ENCODE measurements around the gene PGP. TPM values are rescaled to one million over a fixed set of nuclear protein-coding genes. Genes with fewer than 3 reads are reported as not detected.

Gene PGP
- total RNA-seq, 4 donors from 2014 or later = 21.7 to 25.6 (median 23.1) TPM

DNA sequence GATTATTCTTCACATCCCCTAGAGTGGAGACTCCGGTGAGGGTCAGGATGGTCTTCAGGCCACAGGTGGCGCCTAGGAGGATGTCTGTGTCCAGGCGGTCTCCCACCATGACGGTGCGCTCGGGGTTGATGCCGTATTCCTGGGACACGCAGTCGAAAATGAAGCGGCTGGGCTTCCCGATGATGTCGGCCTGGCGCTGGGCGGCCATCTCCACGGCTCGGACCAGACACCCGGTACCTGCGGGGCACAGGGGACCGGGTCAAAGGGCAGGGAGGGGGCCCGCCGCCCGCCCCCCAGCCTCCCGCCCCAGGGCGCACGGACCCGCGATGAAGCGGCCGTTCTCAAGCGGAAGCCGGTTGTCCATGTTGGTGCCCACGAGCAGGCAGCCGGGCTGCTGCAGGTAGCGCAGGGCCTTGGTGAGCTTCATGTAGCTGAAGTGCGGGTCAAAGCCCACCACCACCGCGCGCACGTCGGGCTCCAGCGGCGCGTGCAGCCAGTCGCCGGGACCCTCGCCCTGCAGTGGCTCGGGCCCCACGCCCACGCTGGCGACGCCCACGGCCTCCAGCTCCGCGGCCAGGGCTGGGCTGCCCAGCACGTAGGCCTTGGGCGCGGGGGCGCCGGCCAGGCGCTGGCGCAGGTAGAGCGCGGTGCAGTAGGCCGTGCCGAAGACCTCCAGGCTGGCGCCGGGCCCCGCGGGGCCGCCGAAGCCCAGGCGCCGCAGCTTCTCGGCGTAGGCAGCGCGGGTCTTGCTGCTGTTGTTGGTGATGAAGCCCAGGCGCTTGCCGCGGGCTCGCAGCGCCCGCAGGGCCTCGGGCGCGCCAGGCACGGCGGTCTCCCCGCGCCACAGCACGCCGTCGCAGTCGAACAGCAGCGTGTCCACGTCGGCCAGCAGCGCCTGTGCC, 572 bp downstream of the PGP start:
- Histone ChIP-seq H3K9me3 (no peaks in the 10 kb centered on the region), H3K27ac (peak overlapping the region; percentile 83 to 87 (median 86)), H3K4me1 (peaks cover 0 to 20% (median 3%) of the 10 kb centered on the region in 4 donors), H3K36me3 (peaks cover 0 to 10% (median 0%) of the 10 kb centered on the region in 3 donors), H3K4me3 (peak overlapping the region; percentile 75 to 93 (median 82)), H3K27me3 (no peaks in the 10 kb centered on the region)
- TF ChIP-seq, protein P1, sequence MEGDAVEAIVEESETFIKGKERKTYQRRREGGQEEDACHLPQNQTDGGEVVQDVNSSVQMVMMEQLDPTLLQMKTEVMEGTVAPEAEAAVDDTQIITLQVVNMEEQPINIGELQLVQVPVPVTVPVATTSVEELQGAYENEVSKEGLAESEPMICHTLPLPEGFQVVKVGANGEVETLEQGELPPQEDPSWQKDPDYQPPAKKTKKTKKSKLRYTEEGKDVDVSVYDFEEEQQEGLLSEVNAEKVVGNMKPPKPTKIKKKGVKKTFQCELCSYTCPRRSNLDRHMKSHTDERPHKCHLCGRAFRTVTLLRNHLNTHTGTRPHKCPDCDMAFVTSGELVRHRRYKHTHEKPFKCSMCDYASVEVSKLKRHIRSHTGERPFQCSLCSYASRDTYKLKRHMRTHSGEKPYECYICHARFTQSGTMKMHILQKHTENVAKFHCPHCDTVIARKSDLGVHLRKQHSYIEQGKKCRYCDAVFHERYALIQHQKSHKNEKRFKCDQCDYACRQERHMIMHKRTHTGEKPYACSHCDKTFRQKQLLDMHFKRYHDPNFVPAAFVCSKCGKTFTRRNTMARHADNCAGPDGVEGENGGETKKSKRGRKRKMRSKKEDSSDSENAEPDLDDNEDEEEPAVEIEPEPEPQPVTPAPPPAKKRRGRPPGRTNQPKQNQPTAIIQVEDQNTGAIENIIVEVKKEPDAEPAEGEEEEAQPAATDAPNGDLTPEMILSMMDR (IDR thresholded peaks at IDR 0.05) = no peak
- TF ChIP-seq POLR2A (IDR thresholded peaks at IDR 0.05) = peak in 1 of 2 donors; percentile 38
- no peak for DNase-seq

DNA sequence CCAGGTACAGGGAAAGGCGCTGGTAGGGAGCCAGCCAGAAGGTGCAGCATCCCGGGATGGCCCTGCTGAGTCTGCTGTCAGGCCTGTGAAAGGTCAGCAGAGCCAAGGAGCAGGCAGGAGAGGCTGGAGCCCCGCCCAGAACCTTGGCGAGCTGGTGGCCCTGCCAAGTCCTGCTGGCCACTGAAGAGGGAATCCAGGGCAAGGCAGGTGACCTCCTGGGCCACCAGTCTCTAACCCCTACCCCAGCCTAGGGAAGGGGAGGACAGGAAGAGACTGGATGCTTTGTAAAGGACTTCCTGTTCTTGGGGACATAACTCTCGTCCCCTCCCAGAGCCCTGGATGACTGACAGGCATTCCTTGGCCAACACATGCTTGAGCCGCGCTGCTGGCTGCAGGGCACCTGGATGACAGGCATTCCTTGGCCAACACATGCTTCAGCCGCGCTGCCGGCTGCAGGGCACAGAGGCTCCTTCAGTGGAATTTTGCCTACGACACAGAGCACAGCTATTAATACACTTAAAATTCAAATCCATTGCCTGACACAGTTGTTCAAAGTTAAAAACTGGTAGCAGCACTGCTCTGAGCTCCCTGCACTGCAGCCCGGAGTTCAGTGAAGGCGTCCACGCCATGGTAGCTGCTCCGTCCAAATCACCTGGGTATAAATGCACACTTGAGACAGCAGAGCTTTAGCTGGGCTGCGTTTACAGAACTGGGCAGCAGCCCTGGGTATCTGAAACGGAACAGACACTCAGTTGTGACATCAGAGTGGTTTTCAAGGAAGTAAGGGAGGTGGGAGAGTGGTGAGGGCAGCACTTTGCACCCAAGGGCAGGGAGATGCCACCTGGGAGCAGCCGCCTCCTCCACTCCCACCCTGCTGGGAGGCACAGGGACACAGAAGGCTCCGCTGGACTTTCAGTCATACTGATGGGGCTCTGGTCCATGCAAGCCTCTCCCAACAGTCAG, 2.0 kb downstream of the PGP start:
- TF ChIP-seq POLR2A (IDR thresholded peaks at IDR 0.05) = peak; percentile 27 to 63
- TF ChIP-seq, protein P1 (IDR thresholded peaks at IDR 0.05) = no peak
- peaks cover 0 to 20% (median 3%) of the 10 kb centered on the region in 4 donors for H3K4me1 ChIP-seq
- peaks cover 0 to 24% (median 0%) of the 10 kb centered on the region in 3 donors for H3K36me3 ChIP-seq
- no peaks in the 10 kb centered on the region for H3K27me3 ChIP-seq
- H3K4me3 ChIP-seq = peak overlapping the region in 2 of 4 donors; percentile 75 to 87
- no peak for DNase-seq
- H3K27ac ChIP-seq = peak overlapping the region in 2 of 4 donors; percentile 30 to 87
- H3K9me3 ChIP-seq = no peaks in the 10 kb centered on the region

DNA sequence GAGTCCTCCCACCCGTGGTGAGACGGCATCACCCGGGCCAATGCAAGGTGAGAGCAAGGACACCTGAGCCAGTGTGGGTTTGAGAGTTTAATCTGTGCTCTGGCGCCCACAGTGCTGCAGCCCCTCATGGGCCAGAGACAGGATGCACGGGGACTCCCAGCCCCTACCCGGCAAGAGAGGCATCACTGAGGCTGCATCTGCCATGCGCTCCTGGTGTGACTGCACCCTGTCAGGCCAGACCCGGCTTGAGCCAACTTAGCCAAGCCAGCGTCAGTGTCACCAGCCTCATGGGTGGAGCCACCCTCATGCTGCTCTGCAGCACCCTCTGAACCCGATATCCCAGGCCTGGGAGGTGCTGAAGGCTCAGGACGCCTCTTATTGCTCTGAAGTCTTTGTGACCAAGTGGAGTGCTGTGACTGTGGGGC, 2.7 kb downstream of the PGP start:
- Histone ChIP-seq H3K27me3 (no peaks in the 10 kb centered on the region), H3K27ac (peak overlapping the region in 2 of 4 donors; percentile 30 to 87), H3K4me1 (peaks cover 0 to 21% (median 4%) of the 10 kb centered on the region in 4 donors), H3K36me3 (peaks cover 0 to 31% (median 0%) of the 10 kb centered on the region in 3 donors), H3K4me3 (no peak overlapping the region), H3K9me3 (no peaks in the 10 kb centered on the region)
- DNase-seq = no peak
- TF ChIP-seq, protein P1 (IDR thresholded peaks at IDR 0.05) = no peak
- no peak for TF ChIP-seq POLR2A (IDR thresholded peaks at IDR 0.05)

DNA sequence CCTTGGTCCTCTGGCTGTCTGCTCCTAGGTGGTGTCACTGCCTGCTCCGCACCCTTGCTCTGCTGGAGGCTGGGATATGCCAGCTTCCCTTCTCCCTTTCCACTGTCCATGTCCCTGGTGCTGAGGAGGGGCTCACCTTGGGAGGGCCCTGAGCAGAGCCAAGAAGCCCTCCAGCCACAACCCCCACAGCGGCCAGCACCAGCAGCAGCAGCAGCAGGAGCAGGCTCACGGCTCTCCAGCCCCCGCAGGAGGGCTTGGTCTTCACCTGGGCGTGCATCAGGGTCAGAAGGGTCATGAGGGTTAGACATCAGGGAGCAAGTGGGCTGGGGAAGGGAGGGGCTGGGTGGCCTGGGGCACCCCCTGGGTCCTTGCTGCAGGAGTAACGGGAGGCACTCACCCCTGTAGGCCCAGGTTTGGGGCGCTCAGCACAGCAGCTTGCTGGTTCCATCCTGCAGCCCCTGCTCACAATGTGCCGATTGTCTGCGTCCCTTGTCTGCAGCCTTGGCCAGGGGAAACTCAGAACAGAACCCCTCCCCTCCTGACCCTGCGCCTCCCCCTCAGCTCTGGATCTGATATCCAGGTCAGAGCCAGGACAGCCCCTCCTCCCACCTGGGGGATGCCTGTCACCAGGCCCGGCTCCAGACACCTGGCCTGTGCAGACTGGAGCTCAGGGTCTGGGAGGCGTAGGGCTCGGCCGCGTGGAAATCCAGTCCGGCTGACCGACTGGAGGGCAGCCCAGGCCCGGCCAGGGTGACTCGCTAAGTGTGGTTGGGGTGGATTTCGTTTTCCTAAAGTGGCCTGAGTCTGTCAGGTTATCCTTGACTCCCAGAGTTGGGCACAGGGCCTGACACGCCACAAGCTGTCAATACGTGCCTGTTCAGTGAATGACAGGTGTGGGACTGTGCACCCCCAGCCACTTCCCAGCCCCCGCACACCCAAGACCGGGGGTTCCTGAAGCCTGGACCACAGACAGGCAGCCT, 4.0 kb downstream of the PGP start, which contains the start of gene BRICD5:
Gene BRICD5 (minus strand): TSS at position 478 of the 980 bp plus-strand sequence. CDS start 30 bp downstream, at position 448.
- H3K36me3 ChIP-seq = peaks cover 0 to 36% (median 0%) of the 10 kb centered on the region in 3 donors
- peak within 1 kb of the TSS in 1 of 4 donors; percentile 87 for H3K27ac ChIP-seq

More for the DNA sequence above, 4.0 kb downstream of the PGP start, which contains the start of gene BRICD5:
- Histone ChIP-seq H3K4me3 (no peak within 1 kb of the TSS), H3K9me3 (no peaks in the 10 kb centered on the region), H3K27me3 (no peaks in the 10 kb centered on the region), H3K4me1 (peaks cover 0 to 33% (median 9%) of the 10 kb centered on the region in 4 donors)
- TF ChIP-seq, protein P1 (IDR thresholded peaks at IDR 0.05) = no peak
- TF ChIP-seq POLR2A (IDR thresholded peaks at IDR 0.05) = no peak
- no peak for DNase-seq

Data from Peyer's patch (tissue), 4 donors.